CD14-positive monocyte (primary cell): ENCODE measurements around the gene PLEKHA7. TPM values are rescaled to one million over a fixed set of nuclear protein-coding genes. Genes with fewer than 3 reads are reported as not detected.
A peak's percentile ranks its signal among the peaks of the same experiment; 100 is the strongest.

Experiments
- DNase-seq, 3 donors: peaks; one replicate each; pipeline ENCODE4 v3.0.0-alpha.2; 2011 to 2022
- H2AFZ ChIP-seq: 2 replicates; pipeline ENCODE4 v1.6.0; 2012; ENCODE audit warnings: mild to moderate bottlenecking, low read depth, low read length, inconsistent platforms; ENCODE audit not compliant: insufficient read depth, poor library complexity, severe bottlenecking
- H3K27ac ChIP-seq, 2 donors: 1 replicate in 1 of 2; 2 replicates in 1 of 2; pipeline ENCODE4 v1.5.1; 2012 to 2013; ENCODE audit warnings: low read length in 2 of 2, control low read depth in 1 of 2, inconsistent platforms in 1 of 2, low read depth in 1 of 2, mild to moderate bottlenecking in 1 of 2
- H3K27me3 ChIP-seq, 2 donors: one replicate each; pipeline versions ENCODE4 v1.6.0 to v1.6.1; 2011 to 2013; ENCODE audit warnings: low read length in 2 of 2; ENCODE audit not compliant: control insufficient read depth in 2 of 2, insufficient read depth in 2 of 2
- H3K36me3 ChIP-seq, 2 donors: replicated peaks in 1 of 2; 1 replicate in 1 of 2; 2 replicates in 1 of 2; pipeline versions ENCODE4 v1.5.1 to v1.6.1; 2012 to 2013; ENCODE audit warnings: low read length in 2 of 2, control low read depth in 1 of 2, inconsistent platforms in 1 of 2, mild to moderate bottlenecking in 1 of 2; ENCODE audit not compliant: insufficient read depth in 2 of 2, control insufficient read depth in 1 of 2
- H3K4me1 ChIP-seq, 2 donors: 1 replicate in 1 of 2; 2 replicates in 1 of 2; pipeline versions ENCODE4 v1.5.1 to v1.6.1; 2012 to 2013; ENCODE audit warnings: low read length in 2 of 2, control low read depth in 1 of 2, inconsistent platforms in 1 of 2, mild to moderate bottlenecking in 1 of 2, moderate library complexity in 1 of 2; ENCODE audit not compliant: insufficient read depth in 2 of 2, control insufficient read depth in 1 of 2
- H3K4me2 ChIP-seq: replicated peaks from 2 replicates; pipeline ENCODE3; 2012; ENCODE audit warnings: low read length, moderate library complexity, mild to moderate bottlenecking; ENCODE audit not compliant: poor library complexity, severe bottlenecking; ENCODE audit errors: extremely low read depth
- H3K4me3 ChIP-seq, 3 experiments: fragments of 200-600 bp in 1 of 3; sonication (generic) in 1 of 3; replicated peaks in 1 of 3; 1 replicate in 2 of 3; 2 replicates in 1 of 3; pipeline ENCODE4 v1.5.1; 2011 to 2013; ENCODE audit warnings: low read length in 3 of 3, mild to moderate bottlenecking in 3 of 3, control low read depth in 2 of 3, low read depth in 2 of 3, inconsistent platforms in 1 of 3, moderate library complexity in 1 of 3
- H3K79me2 ChIP-seq: 2 replicates; pipeline ENCODE4 v1.6.0; 2012; ENCODE audit warnings: mild to moderate bottlenecking, control low read depth, inconsistent platforms, low read length, moderate library complexity; ENCODE audit not compliant: insufficient read depth
- H3K9ac ChIP-seq: 2 replicates; pipeline ENCODE4 v1.6.0; 2017; ENCODE audit warnings: low read length, mild to moderate bottlenecking; ENCODE audit not compliant: insufficient read depth, poor library complexity, severe bottlenecking
- H3K9me3 ChIP-seq, 2 donors: replicated peaks in 1 of 2; 1 replicate in 1 of 2; 2 replicates in 1 of 2; pipeline versions ENCODE4 v1.5.1 to v1.6.1; 2012 to 2013; ENCODE audit warnings: low read length in 2 of 2, control low read depth in 1 of 2; ENCODE audit not compliant: control insufficient read depth in 1 of 2, insufficient read depth in 1 of 2
- H4K20me1 ChIP-seq: 2 replicates; pipeline ENCODE4 v1.6.0; 2012; ENCODE audit warnings: mild to moderate bottlenecking, low read length, control low read depth, moderate library complexity; ENCODE audit not compliant: insufficient read depth
- H3K27ac Mint-ChIP-seq, 7 donors: one replicate each; pipeline ENCODE4 v1.8.0; 2020; ENCODE audit warnings: mild to moderate bottlenecking in 7 of 7, mixed read lengths in 7 of 7, moderate library complexity in 6 of 7, inconsistent platforms in 2 of 7
- H3K27me3 Mint-ChIP-seq, 3 donors: one replicate each; pipeline ENCODE4 v1.8.0; 2021 to 2022; ENCODE audit warnings: low read depth in 3 of 3, mild to moderate bottlenecking in 3 of 3, mixed read lengths in 3 of 3, moderate library complexity in 3 of 3, inconsistent platforms in 1 of 3
- H3K36me3 Mint-ChIP-seq, 2 donors: one replicate each; pipeline ENCODE4 v1.8.0; 2020; ENCODE audit warnings: mixed read lengths in 2 of 2, inconsistent platforms in 1 of 2, mild to moderate bottlenecking in 1 of 2
- H3K4me1 Mint-ChIP-seq: one replicate; pipeline ENCODE4 v1.8.0; 2020; ENCODE audit warnings: mild to moderate bottlenecking, mixed read lengths
- H3K4me3 Mint-ChIP-seq, 2 donors: one replicate each; pipeline ENCODE4 v1.8.0; 2020; ENCODE audit warnings: mild to moderate bottlenecking in 2 of 2, mixed read lengths in 2 of 2, moderate library complexity in 1 of 2
- H3K9me3 Mint-ChIP-seq, 7 donors: one replicate each; pipeline ENCODE4 v1.8.0; 2020 to 2022; ENCODE audit warnings: mixed read lengths in 7 of 7, mild to moderate bottlenecking in 6 of 7, moderate library complexity in 6 of 7, inconsistent platforms in 2 of 7
- CTCF ChIP-seq: fragments of 200-600 bp; IDR thresholded peaks from one replicate; pipeline ENCODE4 v1.8.0; 2022; ENCODE audit warnings: antibody characterized with exemption, mild to moderate bottlenecking
- WGBS: methylation state at CpG from one replicate; pipeline ENCODE4 v1.1.5; 2013; ENCODE audit warnings: missing lambda C conversion rate; ENCODE audit not compliant: insufficient coverage; 5-methylcytosine and 5-hydroxymethylcytosine counted together
- intact Hi-C, 2 donors: fragments of 100-400 bp; cut with micrococcal nuclease; formaldehyde crosslinking; loops; one replicate each; pipeline versions ENCODE4 v1.15.0 to v1.15.1; 2023
- polyA plus RNA-seq, 3 donors: library from polyadenylated mRNA; depleted of rRNA in 1 of 3; unstranded in 2 of 3; stranded (reverse) in 1 of 3; fragments of 300-500 nt in 2 of 3; fragments of >200 nt in 1 of 3; fragmentation: Illumina TruSeq in 2 of 3; gene quantifications; 1 replicate in 2 of 3; 2 replicates in 1 of 3; pipeline ENCODE4 v1.2.3, GENCODE V29; 2012 to 2021

The PLEKHA7 gene
- polyA plus RNA-seq, 3 donors = 0.05 to 0.92 (median 0.22) TPM

GRCh38 chr11:16792426-16792825 is 221.8 kb downstream of the PLEKHA7 start:
- no peaks in the 10 kb centered on the region for H4K20me1 ChIP-seq
- Mint-ChIP-seq H3K27me3 (no peaks in the 10 kb centered on the region), H3K36me3 (peaks cover 0 to 2% of the 10 kb centered on the region in 2 donors), H3K9me3 (no peaks in the 10 kb centered on the region), H3K4me1 (peaks cover 54% of the 10 kb centered on the region), H3K27ac (peak overlapping the region in 4 of 7 donors; percentile 60 to 93 (median 68)), H3K4me3 (no peak overlapping the region)
- H3K27ac ChIP-seq = peak overlapping the region in 1 of 2 donors; percentile 17
- intact Hi-C loops = no loop called here
- DNase-seq = no peak
- H3K79me2 ChIP-seq = no peaks in the 10 kb centered on the region
- H3K9ac ChIP-seq = no peak overlapping the region
- peaks cover 48 to 64% of the 10 kb centered on the region in 2 donors for H3K4me1 ChIP-seq
- H2AFZ ChIP-seq = no peak overlapping the region
- no peaks in the 10 kb centered on the region for H3K27me3 ChIP-seq
- no peak overlapping the region for H3K4me2 ChIP-seq
- TF ChIP-seq CTCF = no peak
- H3K9me3 ChIP-seq = no peaks in the 10 kb centered on the region
- no peaks in the 10 kb centered on the region for H3K36me3 ChIP-seq
- H3K4me3 ChIP-seq = no peak overlapping the region

- no peaks in the 10 kb centered on the region for H3K79me2 ChIP-seq
- peak overlapping the region in 1 of 3 experiments; percentile 18 for H3K4me3 ChIP-seq
- WGBS = 25% methylated on average over 10 of the region's 13 CpGs
- H4K20me1 ChIP-seq = no peaks in the 10 kb centered on the region
- Mint-ChIP-seq H3K27me3 (no peaks in the 10 kb centered on the region), H3K9me3 (no peaks in the 10 kb centered on the region), H3K4me1 (peaks cover 54% of the 10 kb centered on the region), H3K36me3 (peaks cover 0 to 2% of the 10 kb centered on the region in 2 donors), H3K4me3 (peak overlapping the region; percentile 1 to 75), H3K27ac (peak overlapping the region; percentile 76 to 96 (median 89))
- intact Hi-C loops = loop anchor here in 1 of 2 donors (2.0 kb wide), 1 partner anchor 21 kb away; no protein-coding TSS in a partner anchor
- peak overlapping the region; percentile 58 for H2AFZ ChIP-seq
- DNase-seq = peak; percentile 80 to 93 (median 93)
- H3K4me1 ChIP-seq = peaks cover 48 to 61% of the 10 kb centered on the region in 2 donors
- H3K27ac ChIP-seq = peak overlapping the region; percentile 55 to 79
- peak overlapping the region; percentile 46 for H3K4me2 ChIP-seq
- no peaks in the 10 kb centered on the region for H3K27me3 ChIP-seq
- H3K9me3 ChIP-seq = no peaks in the 10 kb centered on the region
- peak; percentile 32 for TF ChIP-seq CTCF
- no peaks in the 10 kb centered on the region for H3K36me3 ChIP-seq
- peak overlapping the region; percentile 42 for H3K9ac ChIP-seq
Observed at GRCh38 chr11:16791191-16791961, 222.8 kb downstream of the PLEKHA7 start.
